NCI-H2196 (cell line): ENCODE measurements around the gene LDB1.

Experiments
- DNase-seq: peaks from one replicate; lab custom pipeline; 2025; ENCODE audit not compliant: unreplicated experiment; lab: John Stamatoyannopoulos, UW

LDB1 gene

GRCh38 chr10:102113956-102114857, 6.0 kb downstream of the LDB1 start:
- DNase-seq: no peak

GRCh38 chr10:102113261-102113955, 6.8 kb downstream of the LDB1 start:
- DNase-seq: no peak

GRCh38 chr10:102112210-102112817, 7.9 kb downstream of the LDB1 start:
- no peak for DNase-seq

- DNase-seq: no peak
These were observed 8.9 kb downstream of the LDB1 start for GRCh38 chr10:102111276-102111675.

- DNase-seq: no peak
These were observed 10.7 kb downstream of the LDB1 start for GRCh38 chr10:102109166-102110116.

- no peak for DNase-seq
These were observed 13.2 kb downstream of the LDB1 start for GRCh38 chr10:102106998-102107397.

- no peak for DNase-seq
These were observed 17.7 kb downstream of the LDB1 start for GRCh38 chr10:102102421-102102820.

- no peak for DNase-seq
These were observed 19.0 kb downstream of the LDB1 start for GRCh38 chr10:102101152-102101551.

- DNase-seq: no peak
These were observed 23.7 kb downstream of the LDB1 start for GRCh38 chr10:102096449-102096848.

GRCh38 chr10:102090772-102091171, 29.4 kb downstream of the LDB1 start:
- no peak for DNase-seq

GRCh38 chr10:102086196-102086595, 34.0 kb downstream of the LDB1 start:
- DNase-seq: no peak

GRCh38 chr10:102085336-102085735, 34.8 kb downstream of the LDB1 start:
- no peak for DNase-seq

- no peak for DNase-seq
These were observed 36.6 kb downstream of the LDB1 start for GRCh38 chr10:102083541-102083940.

- DNase-seq: peak; percentile 60
These were observed 47.3 kb downstream of the LDB1 start for GRCh38 chr10:102072673-102073527.

GRCh38 chr10:102069071-102069470, 51.1 kb downstream of the LDB1 start:
- DNase-seq: no peak

GRCh38 chr10:102068216-102068615, 52.0 kb downstream of the LDB1 start:
- peak; percentile 28 for DNase-seq

GRCh38 chr10:102067091-102067916, 52.9 kb downstream of the LDB1 start:
- no peak for DNase-seq

- DNase-seq: no peak
These were observed 53.6 kb downstream of the LDB1 start for GRCh38 chr10:102066399-102067088.
